Measurements from ENCODE around the gene CAPN10.

- TF ChIP-seq CTCF (IDR thresholded peaks at IDR 0.05; ENCODE audit: insufficient read depth, low read length): no peak
- TF ChIP-seq POLR2AphosphoS5 (IDR thresholded peaks at IDR 0.05; ENCODE audit: low read depth): no peak
- TF ChIP-seq REST (IDR thresholded peaks at IDR 0.05; ENCODE audit: insufficient replicate concordance, low read depth): no peak
- no peak for TF ChIP-seq GABPA (IDR thresholded peaks at IDR 0.05; ENCODE audit: low read depth)
- no peak for TF ChIP-seq SPI1 (IDR thresholded peaks at IDR 0.05; ENCODE audit: borderline replicate concordance, low read depth)
Measured at GRCh38 chr2:240627736-240628506, 41.4 kb downstream of the CAPN10 start.

Measured in HL-60 (cell line).